Loucy (cell line): Measurements from ENCODE around the gene GIGYF1.

Experiments
- CTCF ChIP-seq: fragments of 200-600 bp; sonication (generic); conservative IDR thresholded peaks from 2 replicates; pipeline ENCODE4 v1.5.1; 2014; ENCODE audit warnings: mild to moderate bottlenecking, antibody characterized with exemption, low read length
- EZH2phosphoT487 ChIP-seq: fragments of 200-600 bp; IDR thresholded peaks from 2 replicates; pipeline ENCODE4 v1.6.1; 2018; ENCODE audit warnings: antibody characterized with exemption, mild to moderate bottlenecking, moderate library complexity, borderline replicate concordance

- TF ChIP-seq CTCF (no peak), EZH2phosphoT487 (no peak)
Observed at GRCh38 chr7:100684534-100685042, 9.5 kb downstream of the GIGYF1 start.
